NCI-H510A treated with DMSO at 0.1 percent for 48 hours (cell line): ENCODE results near the gene SUPV3L1.
A peak's percentile ranks its signal among the peaks of the same experiment; 100 is the strongest.
"Not testable (repeated sequence)": the region's sequence is repeated elsewhere in the genome, so short reads cannot be mapped to it uniquely, and the experiment has no call there.

Experiments used
- DNase-seq: peaks from one replicate; lab custom pipeline; 2025; lab: John Stamatoyannopoulos, UW

The SUPV3L1 gene

GRCh38 chr10:69230128-69230527, 50.1 kb downstream of the SUPV3L1 start:
- DNase-seq: no peak

DNA sequence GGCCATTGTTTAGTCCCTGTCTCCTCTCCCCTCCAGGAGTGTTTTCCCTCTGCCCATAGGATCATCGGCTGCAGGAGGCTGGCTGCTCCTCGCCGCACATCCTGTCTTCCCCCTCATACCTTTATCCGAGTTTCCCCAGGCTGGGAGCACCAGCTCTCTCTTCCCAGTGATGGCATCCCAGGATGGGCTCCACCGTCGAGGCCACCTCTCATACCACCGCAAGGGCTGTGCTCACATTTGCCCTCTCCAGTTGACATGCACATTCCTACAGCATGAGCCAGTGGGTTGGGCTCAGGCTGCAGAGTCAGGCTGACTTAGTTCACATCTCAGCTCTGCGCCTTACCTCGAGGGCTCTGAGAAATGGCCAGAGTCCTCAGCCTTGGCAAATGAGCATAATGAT, 52.2 kb downstream of the SUPV3L1 start:
- no peak for DNase-seq

DNA sequence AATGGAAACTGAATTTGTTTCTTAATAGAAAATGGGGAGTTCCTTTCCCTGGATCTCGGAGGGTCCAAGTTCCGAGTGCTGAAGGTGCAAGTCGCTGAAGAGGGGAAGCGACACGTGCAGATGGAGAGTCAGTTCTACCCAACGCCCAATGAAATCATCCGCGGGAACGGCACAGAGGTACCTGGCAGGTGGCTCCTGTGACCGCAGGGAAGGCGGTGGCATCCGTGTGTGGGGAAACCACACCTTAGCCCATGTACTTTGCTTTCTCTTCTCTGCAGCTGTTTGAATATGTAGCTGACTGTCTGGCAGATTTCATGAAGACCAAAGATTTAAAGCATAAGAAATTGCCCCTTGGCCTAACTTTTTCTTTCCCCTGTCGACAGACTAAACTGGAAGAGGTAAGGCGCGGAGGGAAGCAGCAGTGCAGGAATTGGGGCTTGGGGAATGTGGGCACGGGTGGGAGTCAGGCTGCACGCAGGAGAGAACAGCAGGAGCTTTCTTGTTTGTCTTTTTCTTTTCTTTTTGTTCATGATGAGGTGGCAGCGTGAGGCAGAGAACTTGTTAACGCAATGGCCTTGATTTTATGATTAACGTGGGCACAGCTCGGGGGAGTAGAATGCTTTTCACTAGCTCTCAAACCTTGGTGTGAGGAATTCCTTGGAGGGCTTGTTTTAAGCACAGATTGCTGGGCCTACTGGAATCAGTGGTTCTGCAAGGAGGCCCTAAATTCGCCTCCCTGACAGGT, 52.9 kb downstream of the SUPV3L1 start:
- no peak for DNase-seq

- DNase-seq: no peak
Measured at GRCh38 chr10:69234447-69234846, 54.4 kb downstream of the SUPV3L1 start.

DNA sequence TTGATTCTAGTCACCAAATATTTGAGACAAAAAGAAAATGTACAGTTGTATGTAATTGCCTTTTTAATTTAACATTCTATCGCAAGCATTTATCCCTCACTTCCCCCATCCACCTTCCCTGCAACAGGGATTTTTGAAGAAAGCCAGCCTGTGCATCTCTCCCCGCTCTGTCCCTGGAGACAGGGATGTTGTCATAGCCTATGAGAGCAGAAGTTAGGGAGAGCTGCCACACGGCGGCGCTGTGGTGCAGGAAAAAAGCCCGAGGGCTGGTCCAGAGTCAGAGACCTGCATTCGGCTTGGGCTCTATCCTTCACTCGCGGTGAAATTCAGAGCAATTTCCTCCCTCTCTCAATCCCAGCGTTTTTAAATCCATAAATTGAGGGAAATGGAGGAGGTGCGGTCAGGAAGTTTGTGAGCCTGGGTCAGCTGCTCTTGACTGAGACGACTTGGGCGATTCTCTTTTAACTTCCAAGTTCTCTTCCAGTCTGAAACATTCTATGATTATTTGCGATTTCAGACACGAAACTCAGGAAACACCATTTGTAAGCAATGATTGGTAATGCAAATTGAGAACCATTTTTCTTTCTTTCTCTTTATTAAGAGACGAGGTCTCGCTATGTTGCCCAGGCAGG, 57.6 kb downstream of the SUPV3L1 start:
- DNase-seq: peak; percentile 68

- DNase-seq: no peak
Measured at GRCh38 chr10:69239136-69239535, 59.1 kb downstream of the SUPV3L1 start.

DNA sequence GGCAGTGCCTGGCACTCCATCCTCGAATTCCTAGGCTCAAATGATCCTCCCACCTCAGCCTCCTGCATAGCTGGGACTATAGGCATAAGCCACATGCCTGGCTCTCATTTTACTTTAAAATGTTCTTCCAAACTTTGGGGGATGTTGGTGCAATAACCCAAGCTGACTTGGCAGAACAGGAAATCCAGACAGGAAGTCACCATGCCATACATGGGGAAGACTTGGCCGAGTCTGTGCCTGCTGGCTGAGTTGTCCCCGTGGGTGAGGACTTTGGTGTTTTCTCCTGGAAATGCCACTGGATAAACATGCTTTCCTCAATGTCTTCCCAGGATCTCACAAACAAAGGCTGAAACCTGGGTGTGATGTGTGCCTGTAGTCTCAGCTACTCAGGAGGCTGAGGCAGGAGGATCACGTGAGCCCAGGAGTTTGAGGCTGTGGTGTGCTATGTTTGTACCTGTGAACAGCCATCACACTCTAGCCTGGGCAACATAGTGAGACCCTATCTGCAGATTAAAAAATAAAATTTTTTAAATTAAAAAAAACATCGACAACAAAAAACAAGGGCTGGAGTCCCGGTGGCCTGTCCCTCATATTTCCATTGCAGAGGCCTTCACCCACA, 59.9 kb downstream of the SUPV3L1 start:
- DNase-seq: no peak

DNA sequence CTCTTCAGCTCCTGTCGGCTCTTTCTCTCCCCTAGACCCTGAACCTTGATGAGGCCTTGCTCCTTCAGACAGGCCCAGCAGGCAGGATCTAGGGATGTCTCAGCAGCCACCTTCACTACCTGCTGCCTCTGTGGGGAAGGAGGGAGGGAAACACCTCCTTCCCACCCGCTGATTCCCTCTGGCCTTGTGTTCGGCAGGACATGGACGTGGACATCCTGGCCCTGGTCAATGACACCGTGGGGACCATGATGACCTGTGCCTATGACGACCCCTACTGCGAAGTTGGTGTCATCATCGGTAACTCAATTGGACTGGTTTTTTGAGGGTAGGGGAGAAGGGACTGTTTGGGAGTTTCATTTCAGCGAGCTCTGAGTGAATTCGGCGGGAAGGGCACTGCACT, 60.4 kb downstream of the SUPV3L1 start:
- DNase-seq: no peak

DNA sequence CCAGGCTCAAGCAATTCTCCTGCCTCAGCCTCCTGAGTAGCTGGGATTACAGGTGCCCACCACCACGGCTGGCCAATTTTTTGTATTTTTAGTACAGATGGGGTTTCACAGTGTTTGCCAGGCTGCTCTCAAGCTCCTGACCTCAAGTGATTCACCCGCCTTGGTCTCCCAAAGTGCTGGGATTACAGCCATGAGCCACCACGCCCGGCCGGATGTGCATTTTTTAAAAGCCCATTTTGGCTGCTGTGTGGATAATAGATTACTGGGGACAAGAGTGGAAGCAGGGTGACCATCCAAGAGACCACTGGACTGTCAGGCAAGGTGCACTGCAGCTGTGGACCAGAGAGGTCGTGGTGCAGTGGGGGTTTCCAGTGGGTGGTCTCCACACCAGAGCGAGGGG, 61.5 kb downstream of the SUPV3L1 start:
- no peak for DNase-seq

DNA sequence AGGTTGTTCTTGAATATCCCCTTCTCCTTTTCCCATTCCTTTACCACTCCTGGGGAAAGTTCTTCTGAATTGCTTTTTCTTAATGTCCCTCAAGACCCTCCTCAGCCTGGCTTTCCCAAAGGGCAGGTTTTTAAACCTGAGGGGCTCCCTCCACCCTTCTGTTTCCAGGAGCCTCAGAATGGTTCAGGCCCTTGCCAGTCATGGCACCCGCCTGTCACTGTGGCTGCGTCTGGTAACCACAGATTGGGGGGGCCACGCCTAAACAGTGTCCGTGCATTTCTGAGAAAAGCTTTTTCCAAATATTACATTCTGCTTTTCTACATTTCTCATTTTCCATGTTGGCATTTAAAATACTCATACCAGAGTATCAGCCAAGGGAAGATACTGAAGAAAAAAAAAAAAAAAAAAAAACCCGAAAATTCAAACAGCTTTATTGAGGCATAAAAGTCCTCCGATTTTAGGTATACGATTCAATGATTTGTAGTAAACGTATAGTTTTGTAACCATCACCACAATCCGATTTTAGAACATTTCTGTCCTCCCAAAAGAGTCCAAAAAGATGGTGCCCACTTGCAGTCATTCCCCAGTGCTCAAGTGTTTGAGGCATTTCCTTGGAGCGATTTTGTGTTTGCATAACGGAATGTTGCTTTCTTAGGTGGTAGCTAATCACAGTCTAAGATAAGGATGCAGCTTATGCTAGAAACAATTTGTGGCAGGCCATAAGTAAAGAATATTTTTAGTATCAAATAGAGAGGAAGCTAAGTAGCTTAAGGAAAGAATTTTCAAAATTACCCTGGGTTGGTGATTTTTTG, 62.2 kb downstream of the SUPV3L1 start:
- no peak for DNase-seq

GRCh38 chr10:69242852-69243212, 62.8 kb downstream of the SUPV3L1 start:
- no peak for DNase-seq

DNA sequence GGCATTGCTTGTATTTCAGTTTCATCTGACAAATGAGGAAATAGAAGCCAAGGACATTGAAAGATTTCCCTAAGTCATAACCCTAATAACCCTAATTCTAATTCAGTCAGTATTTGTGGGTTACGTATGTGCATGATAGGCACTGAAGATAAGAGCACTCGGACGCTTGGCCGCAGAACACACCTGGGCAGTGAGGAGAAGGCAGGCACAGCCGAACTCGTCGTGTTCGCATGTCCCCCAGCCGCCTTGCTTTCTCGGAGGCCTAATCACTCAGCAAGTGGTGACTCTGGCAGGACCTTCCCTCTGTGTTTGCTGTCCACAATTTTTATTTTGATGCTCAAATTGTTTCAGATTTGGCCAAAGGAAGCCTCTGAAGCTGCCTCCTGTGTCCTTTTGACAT, 63.8 kb downstream of the SUPV3L1 start:
- no peak for DNase-seq

DNA sequence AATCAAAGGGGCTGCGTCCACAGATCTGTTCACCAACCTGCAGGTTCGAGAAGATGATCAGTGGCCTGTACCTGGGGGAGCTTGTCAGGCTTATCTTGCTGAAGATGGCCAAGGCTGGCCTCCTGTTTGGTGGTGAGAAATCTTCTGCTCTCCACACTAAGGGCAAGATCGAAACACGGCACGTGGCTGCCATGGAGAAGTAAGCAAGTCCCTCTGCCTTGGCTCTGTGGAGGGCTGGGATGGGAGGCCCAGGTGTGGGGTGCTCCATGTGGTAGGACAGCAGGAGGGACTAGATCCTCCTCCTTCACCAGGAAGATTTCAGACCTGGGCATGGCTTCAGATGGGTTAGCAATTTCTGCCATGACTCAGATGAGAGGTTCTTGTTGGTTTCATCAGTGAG, 66.0 kb downstream of the SUPV3L1 start:
- DNase-seq: no peak

DNA sequence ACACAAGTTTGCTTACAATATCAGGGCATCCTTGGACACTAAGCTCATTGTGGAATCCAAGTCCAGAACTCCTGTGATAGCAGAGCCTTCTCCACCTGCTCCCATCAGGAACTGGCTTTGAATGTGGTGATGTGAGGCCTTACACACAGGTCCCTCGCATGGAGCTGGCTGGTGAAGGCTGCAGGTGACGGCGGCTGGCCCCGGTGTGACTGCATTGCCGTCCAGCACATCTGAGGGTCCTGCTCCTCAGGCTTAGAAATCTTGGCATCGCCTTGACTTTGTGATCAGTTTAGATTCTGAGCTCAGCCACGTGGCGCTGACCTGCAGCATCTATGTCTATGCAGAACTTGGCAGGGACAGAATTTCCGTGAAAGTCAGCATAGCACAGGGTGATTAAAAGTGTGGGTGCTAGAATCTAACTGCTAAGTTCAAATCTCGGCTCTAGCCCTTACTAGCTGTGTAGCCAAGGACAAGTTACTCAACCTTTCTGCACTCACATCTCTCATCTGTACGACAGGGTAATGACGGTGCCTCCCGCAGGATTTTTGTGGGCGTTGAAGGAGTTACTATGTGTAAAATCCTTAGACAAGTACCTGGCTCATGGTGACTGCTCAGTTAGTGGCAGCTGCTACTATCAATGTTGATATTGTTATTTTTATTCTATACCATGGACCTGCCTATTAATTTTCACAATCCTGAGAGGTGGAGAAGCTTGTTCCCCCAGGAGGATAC, 66.7 kb downstream of the SUPV3L1 start:
- DNase-seq: no peak

DNA sequence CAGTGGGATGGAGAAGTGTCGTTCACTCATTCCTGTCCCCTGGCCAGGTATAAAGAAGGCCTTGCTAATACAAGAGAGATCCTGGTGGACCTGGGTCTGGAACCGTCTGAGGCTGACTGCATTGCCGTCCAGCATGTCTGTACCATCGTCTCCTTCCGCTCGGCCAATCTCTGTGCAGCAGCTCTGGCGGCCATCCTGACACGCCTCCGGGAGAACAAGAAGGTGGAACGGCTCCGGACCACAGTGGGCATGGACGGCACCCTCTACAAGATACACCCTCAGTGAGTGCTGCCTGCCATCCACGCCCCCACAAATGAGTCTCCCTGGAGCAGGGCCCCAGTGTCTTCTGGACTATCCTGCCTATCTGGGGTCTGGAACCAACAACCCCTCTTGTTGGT, 67.3 kb downstream of the SUPV3L1 start:
- no peak for DNase-seq

DNA sequence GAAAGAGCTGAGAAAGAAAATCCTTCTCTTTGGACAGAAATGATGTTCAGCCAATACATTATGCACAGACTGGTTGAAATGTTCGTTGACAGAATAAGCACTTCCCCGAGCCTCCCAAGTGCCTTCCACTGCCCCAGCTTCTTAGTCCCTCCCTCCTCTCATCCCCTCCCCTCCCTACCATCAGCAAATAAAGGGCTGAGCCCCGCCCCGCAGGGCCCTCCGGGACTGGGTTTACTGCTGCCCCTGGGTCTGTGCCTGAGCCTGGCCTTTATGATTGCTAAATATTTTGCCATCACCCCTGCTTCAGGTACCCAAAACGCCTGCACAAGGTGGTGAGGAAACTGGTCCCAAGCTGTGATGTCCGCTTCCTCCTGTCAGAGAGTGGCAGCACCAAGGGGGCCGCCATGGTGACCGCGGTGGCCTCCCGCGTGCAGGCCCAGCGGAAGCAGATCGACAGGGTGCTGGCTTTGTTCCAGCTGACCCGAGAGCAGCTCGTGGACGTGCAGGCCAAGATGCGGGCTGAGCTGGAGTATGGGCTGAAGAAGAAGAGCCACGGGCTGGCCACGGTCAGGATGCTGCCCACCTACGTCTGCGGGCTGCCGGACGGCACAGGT, 68.2 kb downstream of the SUPV3L1 start:
- DNase-seq: no peak

DNA sequence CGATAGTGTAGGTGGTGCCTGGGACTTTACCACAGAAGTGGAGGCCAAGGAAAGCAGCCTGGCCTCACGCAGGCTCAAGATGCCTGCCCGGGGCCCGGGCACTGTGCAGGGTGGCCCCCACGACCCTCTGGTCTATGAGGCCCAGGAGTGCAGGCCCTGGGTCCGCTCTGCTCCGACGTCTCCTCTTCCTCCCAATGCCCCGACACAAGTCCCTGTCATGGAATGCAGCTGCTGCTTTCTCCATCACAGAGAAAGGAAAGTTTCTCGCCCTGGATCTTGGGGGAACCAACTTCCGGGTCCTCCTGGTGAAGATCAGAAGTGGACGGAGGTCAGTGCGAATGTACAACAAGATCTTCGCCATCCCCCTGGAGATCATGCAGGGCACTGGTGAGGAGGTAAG, 70.0 kb downstream of the SUPV3L1 start:
- DNase-seq: no peak

- DNase-seq: not testable (repeated sequence)
Measured at GRCh38 chr10:69251417-69251816, 71.4 kb downstream of the SUPV3L1 start.

- DNase-seq: no peak
Measured at GRCh38 chr10:69253171-69253570, 73.1 kb downstream of the SUPV3L1 start.

- DNase-seq: no peak
Measured at GRCh38 chr10:69254877-69255276, 74.8 kb downstream of the SUPV3L1 start.
